Loucy (cell line): Measurements from ENCODE around the gene OGG1.

Experiments
- H2AFZ ChIP-seq: fragments of 200-600 bp; sonication (generic); 2 replicates; pipeline ENCODE4 v1.6.0; 2016; ENCODE audit warnings: antibody characterized with exemption, mild to moderate bottlenecking, low read length, moderate library complexity
- H3F3A ChIP-seq: fragments of 200-600 bp; 2 replicates; pipeline ENCODE4 v1.6.0; 2016; ENCODE audit warnings: antibody characterized with exemption, low read depth, mild to moderate bottlenecking
- H3K27me3 ChIP-seq: fragments of 200-600 bp; sonication (generic); 2 replicates; pipeline ENCODE4 v1.6.1; 2014; ENCODE audit warnings: low read length, mild to moderate bottlenecking; ENCODE audit not compliant: insufficient read depth, poor library complexity, severe bottlenecking
- H3K36me3 ChIP-seq: fragments of 200-600 bp; sonication (generic); 2 replicates; pipeline ENCODE4 v1.6.1; 2016; ENCODE audit warnings: low read length; ENCODE audit not compliant: insufficient read depth
- H3K4me1 ChIP-seq: fragments of 200-600 bp; sonication (generic); 2 replicates; pipeline ENCODE4 v1.5.1; 2014; ENCODE audit warnings: low read length, mild to moderate bottlenecking; ENCODE audit not compliant: insufficient read depth, poor library complexity, severe bottlenecking
- H3K4me2 ChIP-seq: fragments of 200-600 bp; sonication (generic); 2 replicates; pipeline ENCODE4 v1.6.0; 2014; ENCODE audit warnings: antibody characterized with exemption, low read length, low read depth, mild to moderate bottlenecking; ENCODE audit not compliant: poor library complexity, severe bottlenecking
- H3K4me3 ChIP-seq: fragments of 200-600 bp; sonication (generic); 2 replicates; pipeline ENCODE4 v1.5.1; 2014; ENCODE audit warnings: low read length, mild to moderate bottlenecking, mixed read lengths; ENCODE audit not compliant: poor library complexity, severe bottlenecking
- H3K79me2 ChIP-seq: fragments of 200-600 bp; sonication (generic); 2 replicates; pipeline ENCODE4 v1.6.1; 2014; ENCODE audit warnings: low read length; ENCODE audit not compliant: insufficient read depth
- H3K9ac ChIP-seq: fragments of 200-600 bp; sonication (generic); 2 replicates; pipeline ENCODE4 v1.6.0; 2014; ENCODE audit warnings: mild to moderate bottlenecking, low read depth, low read length, moderate library complexity; ENCODE audit not compliant: poor library complexity, severe bottlenecking
- H3K9me2 ChIP-seq: fragments of 200-600 bp; sonication (generic); replicated peaks from 2 replicates; pipeline ENCODE4 v1.6.1; 2016; ENCODE audit warnings: low read depth, low read length, mixed read lengths
- H3K9me3 ChIP-seq: fragments of 200-600 bp; sonication (generic); 2 replicates; pipeline ENCODE4 v1.6.1; 2014; ENCODE audit warnings: mild to moderate bottlenecking, antibody characterized with exemption, low read length, low read depth; ENCODE audit not compliant: insufficient read depth
- H4K20me1 ChIP-seq: fragments of 200-600 bp; sonication (generic); 2 replicates; pipeline ENCODE4 v1.6.0; 2014; ENCODE audit warnings: antibody characterized with exemption, low read length, mild to moderate bottlenecking; ENCODE audit not compliant: insufficient read depth, poor library complexity, severe bottlenecking
- CTCF ChIP-seq: fragments of 200-600 bp; sonication (generic); conservative IDR thresholded peaks from 2 replicates; pipeline ENCODE4 v1.5.1; 2014; ENCODE audit warnings: mild to moderate bottlenecking, antibody characterized with exemption, low read length
- EZH2phosphoT487 ChIP-seq: fragments of 200-600 bp; IDR thresholded peaks from 2 replicates; pipeline ENCODE4 v1.6.1; 2018; ENCODE audit warnings: antibody characterized with exemption, mild to moderate bottlenecking, moderate library complexity, borderline replicate concordance

The OGG1 gene

GRCh38 chr3:9721015-9721699, 28.6 kb upstream of the OGG1 start:
- no peaks in the 10 kb centered on the region for H4K20me1 ChIP-seq
- no peaks in the 10 kb centered on the region for H3K79me2 ChIP-seq
- no peaks in the 10 kb centered on the region for H3K36me3 ChIP-seq
- H2AFZ ChIP-seq: no peak overlapping the region
- no peaks in the 10 kb centered on the region for H3F3A ChIP-seq
- no peak overlapping the region for H3K4me3 ChIP-seq
- no peak for TF ChIP-seq CTCF
- TF ChIP-seq EZH2phosphoT487: no peak
- H3K4me1 ChIP-seq: peaks cover 3% of the 10 kb centered on the region
- H3K27me3 ChIP-seq: no peaks in the 10 kb centered on the region
- H3K4me2 ChIP-seq: no peak overlapping the region
- H3K9me3 ChIP-seq: no peaks in the 10 kb centered on the region
- H3K9me2 ChIP-seq: no peaks in the 10 kb centered on the region
- no peak overlapping the region for H3K9ac ChIP-seq

DNA sequence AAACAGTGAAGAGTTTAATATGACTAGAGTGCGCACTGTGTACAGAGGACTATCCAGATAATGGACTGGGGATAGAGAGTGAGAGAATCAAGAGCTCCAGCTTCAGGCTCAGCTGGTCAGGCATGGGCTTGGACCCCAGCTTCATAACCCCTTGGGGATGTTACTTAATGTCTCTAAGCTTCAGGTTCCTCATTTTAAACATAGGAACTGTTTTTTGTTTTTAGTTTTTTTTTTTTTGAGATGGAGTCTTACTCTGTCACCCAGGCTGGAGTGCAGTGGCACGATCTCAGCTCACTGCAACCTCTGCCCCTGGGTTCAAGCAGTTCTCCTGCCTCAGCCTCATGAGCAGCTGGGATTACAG, 28.1 kb upstream of the OGG1 start:
- H3K9me3 ChIP-seq: no peaks in the 10 kb centered on the region
- no peaks in the 10 kb centered on the region for H3K79me2 ChIP-seq
- no peaks in the 10 kb centered on the region for H3K36me3 ChIP-seq
- no peak overlapping the region for H3K4me3 ChIP-seq
- no peak overlapping the region for H3K9ac ChIP-seq
- no peak for TF ChIP-seq CTCF
- TF ChIP-seq EZH2phosphoT487: no peak
- no peaks in the 10 kb centered on the region for H3K9me2 ChIP-seq
- H3K4me2 ChIP-seq: no peak overlapping the region
- H4K20me1 ChIP-seq: no peaks in the 10 kb centered on the region
- no peak overlapping the region for H2AFZ ChIP-seq
- H3K27me3 ChIP-seq: no peaks in the 10 kb centered on the region
- peaks cover 3% of the 10 kb centered on the region for H3K4me1 ChIP-seq
- H3F3A ChIP-seq: no peaks in the 10 kb centered on the region

DNA sequence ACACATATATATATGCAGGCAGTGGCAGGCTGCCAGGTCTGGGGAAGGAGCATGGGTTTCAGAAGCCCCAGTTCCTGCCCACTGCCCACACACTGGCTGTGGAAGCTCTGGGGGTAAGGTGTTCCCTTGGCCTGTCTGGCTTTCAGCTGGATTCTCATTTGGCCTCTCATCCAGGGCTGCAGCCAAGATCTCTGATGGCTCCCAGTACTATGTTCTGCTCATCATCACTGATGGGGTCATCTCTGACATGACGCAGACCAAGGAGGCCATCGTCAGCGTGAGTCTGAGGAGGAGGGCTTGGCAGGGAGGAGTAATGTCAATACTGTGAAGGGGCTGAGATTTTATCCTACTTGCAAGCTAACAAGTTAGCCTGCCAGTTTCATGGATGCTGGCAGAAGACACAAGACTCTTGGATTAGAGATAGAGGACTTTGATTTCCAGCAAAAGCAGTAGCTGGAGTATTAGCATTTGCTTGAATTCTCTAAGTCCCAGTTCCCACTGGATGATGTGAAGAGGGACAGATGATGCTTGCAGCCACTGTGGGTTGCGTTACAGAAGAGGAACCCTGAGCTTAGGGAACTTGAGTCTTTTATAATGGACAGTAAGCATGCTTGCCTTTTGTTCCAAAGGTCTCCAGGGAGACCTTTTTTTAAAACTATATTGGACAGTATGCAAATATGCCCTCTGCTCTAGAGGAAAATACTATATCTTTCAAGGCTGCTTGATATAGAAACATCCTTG, 23.8 kb upstream of the OGG1 start:
- Histone ChIP-seq H3K9ac (no peak overlapping the region), H3K4me2 (no peak overlapping the region), H2AFZ (no peak overlapping the region), H3K4me1 (peaks cover 29% of the 10 kb centered on the region), H3K4me3 (no peak overlapping the region), H3K36me3 (no peaks in the 10 kb centered on the region), H3K9me3 (no peaks in the 10 kb centered on the region), H4K20me1 (no peaks in the 10 kb centered on the region), H3K27me3 (no peaks in the 10 kb centered on the region), H3K79me2 (0 out of 2 replicates have a peak, but pooled peaks cover 4% of the 10 kb centered on the region), H3F3A (peaks cover 7% of the 10 kb centered on the region; the same call in 1 of the 2 replicates), H3K9me2 (no peaks in the 10 kb centered on the region)
- TF ChIP-seq EZH2phosphoT487 (no peak), CTCF (no peak)
